Neural progenitor cell (in vitro differentiated cells): ENCODE data around the gene SLC29A1.

Experiments used
- CTCF ChIP-seq: fragments of 200-600 bp; sonication (generic); IDR thresholded peaks from 2 replicates; pipeline ENCODE4 v1.5.1; 2017; ENCODE audit warnings: antibody characterized with exemption, mild to moderate bottlenecking
- EZH2 ChIP-seq: fragments of 200-600 bp; sonication (generic); IDR thresholded peaks from 2 replicates; pipeline ENCODE4 v1.6.1; 2017; ENCODE audit warnings: antibody characterized with exemption, mild to moderate bottlenecking, moderate library complexity

GRCh38 chr6:44199883-44200282 is 23.5 kb upstream of the SLC29A1 start:
- no peak for TF ChIP-seq CTCF
- no peak for TF ChIP-seq EZH2
